ENCODE results near the gene ZCCHC10. TPM values are rescaled to one million over a fixed set of nuclear protein-coding genes. Genes with fewer than 3 reads are reported as not detected.
"Not testable (repeated sequence)": the region's sequence is repeated elsewhere in the genome, so short reads cannot be mapped to it uniquely, and the experiment has no call there.

Gene ZCCHC10
- total and polyA plus RNA-seq, 4 donors = 5.1 to 24.2 (median 9.8) TPM

DNA sequence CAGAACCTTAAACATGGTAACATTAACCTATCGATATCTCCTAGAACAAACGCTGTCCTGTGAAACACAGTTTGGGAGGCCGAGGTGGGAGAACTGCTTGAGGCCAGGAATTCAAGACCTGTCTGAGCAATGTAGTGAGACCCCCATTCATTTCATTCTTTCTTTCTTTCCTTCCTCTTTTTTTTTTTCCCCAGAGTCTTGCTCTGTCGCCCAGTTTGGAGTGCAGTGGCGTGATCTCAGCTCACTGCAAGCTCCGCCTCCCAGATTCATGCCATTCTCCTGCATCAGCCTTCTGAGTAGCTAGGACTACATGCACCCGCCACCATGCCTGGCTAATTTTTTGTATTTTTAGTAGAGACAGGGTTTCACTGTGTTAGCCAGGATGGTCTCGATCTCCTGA, 20.2 kb upstream of the ZCCHC10 start:
- H3K27me3 ChIP-seq (ENCODE audit: control insufficient read depth in 4 of 4, insufficient read depth in 4 of 4, low read length in 3 of 4); H3K9ac ChIP-seq (ENCODE audit: low read depth in 1 of 2, low read length in 2 of 2); H3K27ac ChIP-seq (ENCODE audit: low read depth in 1 of 2, low read length in 2 of 2); H3K4me3 ChIP-seq (ENCODE audit: low read depth in 1 of 3, low read length in 3 of 3); H3K36me3 ChIP-seq (ENCODE audit: control insufficient read depth in 4 of 4, insufficient read depth in 3 of 4, low read depth in 1 of 4, low read length in 3 of 4); DNase-seq (ENCODE audit: low spot score); H3K9me3 ChIP-seq (ENCODE audit: control insufficient read depth in 4 of 4, low read length in 3 of 4): not testable (repeated sequence)
- WGBS = 96% methylated on average over 8 of the region's 8 CpGs
- H3K4me1 ChIP-seq (ENCODE audit: control insufficient read depth in 4 of 4, insufficient read depth in 4 of 4, low read length in 3 of 4) = peaks cover 0 to 20% (median 14%) of the 10 kb centered on the region in 4 donors

DNA sequence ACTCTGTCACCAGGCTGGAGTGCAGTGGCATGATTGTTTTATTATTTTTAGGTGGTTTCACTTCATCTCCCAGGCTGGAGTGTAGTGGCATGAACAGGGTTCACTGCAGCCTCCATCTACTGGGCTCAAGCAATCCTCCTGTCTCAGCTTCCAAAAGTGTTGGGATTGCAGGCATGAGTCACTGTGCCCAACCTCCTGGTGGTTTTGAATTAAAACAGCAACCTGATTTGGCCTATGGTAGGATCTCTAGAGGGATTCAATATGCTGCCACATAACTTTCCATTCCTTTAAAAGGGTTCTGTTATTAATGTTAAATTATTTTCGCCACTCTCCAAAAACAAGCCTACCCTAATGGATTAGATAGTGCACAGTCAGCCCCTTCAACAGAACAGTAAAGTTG, 15.6 kb upstream of the ZCCHC10 start:
- DNase-seq (ENCODE audit: low spot score) = no peak
- no peak overlapping the region for H3K27ac ChIP-seq (ENCODE audit: low read depth in 1 of 2, low read length in 2 of 2)
- H3K36me3 ChIP-seq (ENCODE audit: control insufficient read depth in 4 of 4, insufficient read depth in 3 of 4, low read depth in 1 of 4, low read length in 3 of 4) = no peaks in the 10 kb centered on the region
- no peaks in the 10 kb centered on the region for H3K4me1 ChIP-seq (ENCODE audit: control insufficient read depth in 4 of 4, insufficient read depth in 4 of 4, low read length in 3 of 4)
- WGBS = 88% methylated on average over 1 of the region's 1 CpG
- TF ChIP-seq RAD21 (IDR thresholded peaks at IDR 0.05) = no peak
- TF ChIP-seq EGR1 (IDR thresholded peaks at IDR 0.05; ENCODE audit: low read depth in 2 of 2) = no peak
- TF ChIP-seq, protein P1, sequence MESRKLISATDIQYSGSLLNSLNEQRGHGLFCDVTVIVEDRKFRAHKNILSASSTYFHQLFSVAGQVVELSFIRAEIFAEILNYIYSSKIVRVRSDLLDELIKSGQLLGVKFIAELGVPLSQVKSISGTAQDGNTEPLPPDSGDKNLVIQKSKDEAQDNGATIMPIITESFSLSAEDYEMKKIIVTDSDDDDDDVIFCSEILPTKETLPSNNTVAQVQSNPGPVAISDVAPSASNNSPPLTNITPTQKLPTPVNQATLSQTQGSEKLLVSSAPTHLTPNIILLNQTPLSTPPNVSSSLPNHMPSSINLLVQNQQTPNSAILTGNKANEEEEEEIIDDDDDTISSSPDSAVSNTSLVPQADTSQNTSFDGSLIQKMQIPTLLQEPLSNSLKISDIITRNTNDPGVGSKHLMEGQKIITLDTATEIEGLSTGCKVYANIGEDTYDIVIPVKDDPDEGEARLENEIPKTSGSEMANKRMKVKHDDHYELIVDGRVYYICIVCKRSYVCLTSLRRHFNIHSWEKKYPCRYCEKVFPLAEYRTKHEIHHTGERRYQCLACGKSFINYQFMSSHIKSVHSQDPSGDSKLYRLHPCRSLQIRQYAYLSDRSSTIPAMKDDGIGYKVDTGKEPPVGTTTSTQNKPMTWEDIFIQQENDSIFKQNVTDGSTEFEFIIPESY (IDR thresholded peaks at IDR 0.05) = no peak
- TF ChIP-seq, protein P2, sequence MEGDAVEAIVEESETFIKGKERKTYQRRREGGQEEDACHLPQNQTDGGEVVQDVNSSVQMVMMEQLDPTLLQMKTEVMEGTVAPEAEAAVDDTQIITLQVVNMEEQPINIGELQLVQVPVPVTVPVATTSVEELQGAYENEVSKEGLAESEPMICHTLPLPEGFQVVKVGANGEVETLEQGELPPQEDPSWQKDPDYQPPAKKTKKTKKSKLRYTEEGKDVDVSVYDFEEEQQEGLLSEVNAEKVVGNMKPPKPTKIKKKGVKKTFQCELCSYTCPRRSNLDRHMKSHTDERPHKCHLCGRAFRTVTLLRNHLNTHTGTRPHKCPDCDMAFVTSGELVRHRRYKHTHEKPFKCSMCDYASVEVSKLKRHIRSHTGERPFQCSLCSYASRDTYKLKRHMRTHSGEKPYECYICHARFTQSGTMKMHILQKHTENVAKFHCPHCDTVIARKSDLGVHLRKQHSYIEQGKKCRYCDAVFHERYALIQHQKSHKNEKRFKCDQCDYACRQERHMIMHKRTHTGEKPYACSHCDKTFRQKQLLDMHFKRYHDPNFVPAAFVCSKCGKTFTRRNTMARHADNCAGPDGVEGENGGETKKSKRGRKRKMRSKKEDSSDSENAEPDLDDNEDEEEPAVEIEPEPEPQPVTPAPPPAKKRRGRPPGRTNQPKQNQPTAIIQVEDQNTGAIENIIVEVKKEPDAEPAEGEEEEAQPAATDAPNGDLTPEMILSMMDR (IDR thresholded peaks at IDR 0.05; ENCODE audit: low read depth, low read length, missing input control) = no peak
- TF ChIP-seq SP1 (IDR thresholded peaks at IDR 0.05) = no peak
- TF ChIP-seq, protein P3, sequence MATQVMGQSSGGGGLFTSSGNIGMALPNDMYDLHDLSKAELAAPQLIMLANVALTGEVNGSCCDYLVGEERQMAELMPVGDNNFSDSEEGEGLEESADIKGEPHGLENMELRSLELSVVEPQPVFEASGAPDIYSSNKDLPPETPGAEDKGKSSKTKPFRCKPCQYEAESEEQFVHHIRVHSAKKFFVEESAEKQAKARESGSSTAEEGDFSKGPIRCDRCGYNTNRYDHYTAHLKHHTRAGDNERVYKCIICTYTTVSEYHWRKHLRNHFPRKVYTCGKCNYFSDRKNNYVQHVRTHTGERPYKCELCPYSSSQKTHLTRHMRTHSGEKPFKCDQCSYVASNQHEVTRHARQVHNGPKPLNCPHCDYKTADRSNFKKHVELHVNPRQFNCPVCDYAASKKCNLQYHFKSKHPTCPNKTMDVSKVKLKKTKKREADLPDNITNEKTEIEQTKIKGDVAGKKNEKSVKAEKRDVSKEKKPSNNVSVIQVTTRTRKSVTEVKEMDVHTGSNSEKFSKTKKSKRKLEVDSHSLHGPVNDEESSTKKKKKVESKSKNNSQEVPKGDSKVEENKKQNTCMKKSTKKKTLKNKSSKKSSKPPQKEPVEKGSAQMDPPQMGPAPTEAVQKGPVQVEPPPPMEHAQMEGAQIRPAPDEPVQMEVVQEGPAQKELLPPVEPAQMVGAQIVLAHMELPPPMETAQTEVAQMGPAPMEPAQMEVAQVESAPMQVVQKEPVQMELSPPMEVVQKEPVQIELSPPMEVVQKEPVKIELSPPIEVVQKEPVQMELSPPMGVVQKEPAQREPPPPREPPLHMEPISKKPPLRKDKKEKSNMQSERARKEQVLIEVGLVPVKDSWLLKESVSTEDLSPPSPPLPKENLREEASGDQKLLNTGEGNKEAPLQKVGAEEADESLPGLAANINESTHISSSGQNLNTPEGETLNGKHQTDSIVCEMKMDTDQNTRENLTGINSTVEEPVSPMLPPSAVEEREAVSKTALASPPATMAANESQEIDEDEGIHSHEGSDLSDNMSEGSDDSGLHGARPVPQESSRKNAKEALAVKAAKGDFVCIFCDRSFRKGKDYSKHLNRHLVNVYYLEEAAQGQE (IDR thresholded peaks at IDR 0.05) = no peak
- TF ChIP-seq RXRA (IDR thresholded peaks at IDR 0.05) = no peak
- no peak for TF ChIP-seq FOXA2 (IDR thresholded peaks at IDR 0.05)
- no peaks in the 10 kb centered on the region for H3K9me3 ChIP-seq (ENCODE audit: control insufficient read depth in 4 of 4, low read length in 3 of 4)
- no peaks in the 10 kb centered on the region for H3K27me3 ChIP-seq (ENCODE audit: control insufficient read depth in 4 of 4, insufficient read depth in 4 of 4, low read length in 3 of 4)
- no peak overlapping the region for H3K9ac ChIP-seq (ENCODE audit: low read depth in 1 of 2, low read length in 2 of 2)
- H3K4me3 ChIP-seq (ENCODE audit: low read depth in 1 of 3, low read length in 3 of 3) = no peak overlapping the region

DNA sequence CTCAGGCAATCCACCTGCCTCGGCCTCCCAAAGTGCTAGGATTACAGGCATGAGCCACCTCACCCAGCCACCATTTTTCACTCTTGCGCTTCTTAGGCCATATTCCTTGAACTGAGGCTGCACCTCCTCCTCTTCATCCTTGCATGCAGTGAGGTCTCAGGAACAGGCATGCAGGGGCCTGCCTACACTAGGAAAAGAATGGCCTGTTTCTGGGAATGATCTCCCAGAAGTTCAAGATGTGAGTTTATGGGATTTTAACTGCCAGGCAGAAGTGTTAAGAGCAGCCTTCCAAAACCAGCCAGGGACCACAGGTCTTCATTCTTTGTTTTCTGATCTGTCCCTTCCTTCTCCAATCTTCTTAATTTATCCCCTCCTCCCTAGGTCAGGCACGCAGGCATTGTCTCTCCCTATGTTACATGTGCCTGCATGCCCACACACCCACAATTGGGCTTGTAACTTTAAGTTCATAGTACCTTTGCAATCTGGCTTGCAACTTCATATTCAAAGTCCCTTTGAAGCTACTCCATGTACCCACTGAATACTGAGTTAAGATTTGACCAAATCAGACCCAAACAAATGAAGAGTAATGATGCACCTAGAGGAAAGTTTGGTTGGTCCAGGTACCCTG, 14.9 kb upstream of the ZCCHC10 start:
- no peaks in the 10 kb centered on the region for H3K9me3 ChIP-seq (ENCODE audit: control insufficient read depth in 4 of 4, low read length in 3 of 4)
- no peaks in the 10 kb centered on the region for H3K27me3 ChIP-seq (ENCODE audit: control insufficient read depth in 4 of 4, insufficient read depth in 4 of 4, low read length in 3 of 4)
- H3K27ac ChIP-seq (ENCODE audit: low read depth in 1 of 2, low read length in 2 of 2) = no peak overlapping the region
- 95% methylated on average over 3 of the region's 3 CpGs for WGBS
- no peak overlapping the region for H3K9ac ChIP-seq (ENCODE audit: low read depth in 1 of 2, low read length in 2 of 2)
- no peaks in the 10 kb centered on the region for H3K36me3 ChIP-seq (ENCODE audit: control insufficient read depth in 4 of 4, insufficient read depth in 3 of 4, low read depth in 1 of 4, low read length in 3 of 4)
- no peak overlapping the region for H3K4me3 ChIP-seq (ENCODE audit: low read depth in 1 of 3, low read length in 3 of 3)
- DNase-seq (ENCODE audit: low spot score) = no peak
- no peaks in the 10 kb centered on the region for H3K4me1 ChIP-seq (ENCODE audit: control insufficient read depth in 4 of 4, insufficient read depth in 4 of 4, low read length in 3 of 4)
- TF ChIP-seq TAF1 (conservative IDR thresholded peaks at IDR 0.05) (no peak), NR2F2 (IDR thresholded peaks at IDR 0.05) (no peak), HNF4A (conservative IDR thresholded peaks at IDR 0.05) (no peak), RXRA (IDR thresholded peaks at IDR 0.05) (no peak), EGR1 (IDR thresholded peaks at IDR 0.05; ENCODE audit: low read depth in 2 of 2) (no peak), JUND (IDR thresholded peaks at IDR 0.05) (no peak)
- TF ChIP-seq, protein P1 (IDR thresholded peaks at IDR 0.05) = no peak
- TF ChIP-seq, protein P3 (IDR thresholded peaks at IDR 0.05) = no peak
- TF ChIP-seq, protein P4, sequence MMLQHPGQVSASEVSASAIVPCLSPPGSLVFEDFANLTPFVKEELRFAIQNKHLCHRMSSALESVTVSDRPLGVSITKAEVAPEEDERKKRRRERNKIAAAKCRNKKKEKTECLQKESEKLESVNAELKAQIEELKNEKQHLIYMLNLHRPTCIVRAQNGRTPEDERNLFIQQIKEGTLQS (IDR thresholded peaks at IDR 0.05) = no peak

Measured in liver (tissue), 9 donors.